Smooth muscle cell of the coronary artery (primary cell): ENCODE measurements around the gene OR2T33. TPM values are rescaled to one million over a fixed set of nuclear protein-coding genes. Genes with fewer than 3 reads are reported as not detected.

Source experiments
- total RNA-seq: library from RNA; depleted of rRNA; stranded (reverse); fragments of >200 nt; gene quantifications from 2 replicates; pipeline ENCODE4 v1.2.3, GENCODE V29; 2014; ENCODE audit warnings: low replicate concordance

Gene OR2T33, protein sequence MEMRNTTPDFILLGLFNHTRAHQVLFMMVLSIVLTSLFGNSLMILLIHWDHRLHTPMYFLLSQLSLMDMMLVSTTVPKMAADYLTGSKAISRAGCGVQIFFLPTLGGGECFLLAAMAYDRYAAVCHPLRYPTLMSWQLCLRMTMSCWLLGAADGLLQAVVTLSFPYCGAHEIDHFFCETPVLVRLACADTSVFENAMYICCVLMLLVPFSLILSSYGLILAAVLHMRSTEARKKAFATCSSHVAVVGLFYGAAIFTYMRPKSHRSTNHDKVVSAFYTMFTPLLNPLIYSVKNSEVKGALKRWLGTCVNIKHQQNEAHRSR
- not detected in 2 replicates for total RNA-seq

DNA sequence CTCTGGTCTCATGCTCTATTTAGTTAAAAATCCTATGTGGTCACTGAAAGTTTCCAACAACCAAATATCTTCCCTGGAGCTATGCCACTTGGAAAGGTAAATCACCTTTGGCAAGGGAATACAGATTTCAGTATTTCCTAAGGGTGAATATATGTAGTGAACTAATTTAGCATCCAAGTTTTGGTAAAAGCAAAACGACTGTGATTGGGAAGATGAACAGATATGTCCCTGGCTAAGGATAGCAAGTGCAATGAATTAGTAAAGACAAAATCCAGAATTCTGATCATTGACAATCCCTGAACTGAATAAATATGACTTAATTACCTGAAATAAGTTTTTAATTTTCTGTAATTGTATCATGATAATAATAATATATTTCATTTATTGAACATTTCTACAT is at the start of gene OR2T33:
Gene OR2T33 (minus strand): TSS at position 101 of the 400 bp plus-strand sequence. CDS start 4,162 bp downstream, outside the sequence.

DNA sequence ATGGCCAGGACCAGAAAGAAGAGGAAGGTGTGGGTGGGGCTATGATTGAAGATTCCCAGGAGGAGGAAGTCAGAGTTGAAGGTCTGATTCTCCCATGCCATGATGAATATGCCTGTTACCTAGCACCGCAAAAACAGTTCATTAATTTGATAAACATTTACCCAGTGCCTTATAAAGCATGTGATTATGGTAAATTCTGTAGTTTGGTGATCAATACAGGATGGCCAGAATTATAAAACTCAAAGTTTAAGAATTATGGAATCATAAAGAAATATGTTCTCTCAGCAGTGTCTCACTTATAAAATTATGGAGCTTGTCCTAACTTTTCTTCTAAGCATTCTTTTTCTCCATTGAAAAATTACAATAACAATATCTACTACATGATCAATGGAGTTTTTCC is 46.7 kb upstream of the OR2T33 start, which contains the start of gene OR2M7:
Gene OR2M7 (minus strand): TSS at position 101 of the 400 bp plus-strand sequence. CDS start 0 bp downstream, at position 101.

DNA sequence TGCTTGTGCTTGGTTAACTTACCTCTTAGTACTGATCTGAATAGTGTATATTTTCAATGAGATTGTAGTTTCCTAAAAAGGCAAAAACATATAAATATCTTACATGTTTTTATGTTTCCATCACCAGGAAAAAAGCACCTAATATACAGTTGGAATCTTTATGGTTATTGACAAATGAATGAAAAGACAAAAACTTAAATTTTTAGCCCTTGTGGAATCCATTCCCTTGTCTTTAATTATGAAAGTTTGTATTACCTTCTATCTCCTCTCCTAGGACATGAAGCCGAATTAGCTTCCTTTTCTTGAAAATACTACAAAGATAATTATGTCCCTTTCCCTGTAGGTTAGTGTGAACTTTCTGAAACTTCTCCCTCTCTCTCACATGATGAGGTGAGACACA is 25.5 kb upstream of the OR2T33 start, which contains the start of gene OR2T12:
Gene OR2T12 (minus strand): TSS at position 101 of the 400 bp plus-strand sequence. CDS start 7,846 bp downstream, outside the sequence.

DNA sequence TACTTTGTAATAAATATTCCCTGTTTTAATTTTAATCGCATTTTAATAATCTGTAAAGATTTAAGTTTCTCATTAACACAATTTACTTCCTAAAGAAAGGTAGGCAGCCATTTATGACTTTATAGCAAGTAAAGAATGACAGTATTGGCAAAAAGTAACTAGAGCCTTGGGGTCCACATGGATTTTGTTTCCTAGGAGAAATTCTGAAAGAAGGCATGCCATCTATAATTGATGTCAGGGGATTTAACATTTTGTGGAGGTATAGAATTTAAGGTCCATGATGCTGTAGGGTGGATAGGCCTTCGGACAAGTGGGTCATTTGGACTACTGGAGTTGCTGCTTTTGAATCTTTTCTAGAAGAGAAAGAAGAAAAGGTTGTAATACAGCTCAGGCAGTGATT is 46.7 kb downstream of the OR2T33 start, which contains the start of gene OR2M4:
Gene OR2M4 (plus strand): TSS at position 301 of the 400 bp plus-strand sequence. CDS start 7,512 bp downstream, outside the sequence.

Other genes with a start within 250 kb of the OR2T33 start
- gene OR2L2, start 247.9 kb downstream of the OR2T33 start, total RNA-seq = not detected in 2 replicates
- gene OR2L3, start 231.1 kb downstream of the OR2T33 start, total RNA-seq = not detected in 2 replicates
- not detected in 2 replicates for gene OR2L13, start 182.8 kb downstream of the OR2T33 start, total RNA-seq
- not detected in 2 replicates for gene OR2M5, start 132.8 kb downstream of the OR2T33 start, total RNA-seq
- gene OR2M2, start 103.2 kb downstream of the OR2T33 start, total RNA-seq = not detected in 2 replicates
- gene OR2M3, start 80.7 kb downstream of the OR2T33 start, total RNA-seq = not detected in 2 replicates
- gene OR2M4, start 46.6 kb downstream of the OR2T33 start, total RNA-seq = not detected in 2 replicates
- not detected in 2 replicates for gene OR2T12, start 25.4 kb upstream of the OR2T33 start, total RNA-seq
- not detected in 2 replicates for gene OR2M7, start 46.6 kb upstream of the OR2T33 start, total RNA-seq
- gene OR14C36, start 70.8 kb upstream of the OR2T33 start, total RNA-seq = not detected in 2 replicates
- gene OR2T4, start 83.7 kb upstream of the OR2T33 start, total RNA-seq = not detected in 2 replicates
- gene OR2T6, start 97.8 kb upstream of the OR2T33 start, total RNA-seq = not detected in 2 replicates
- not detected in 2 replicates for gene OR2T1, start 125.1 kb upstream of the OR2T33 start, total RNA-seq
- not detected in 2 replicates for gene OR2T2, start 167.7 kb upstream of the OR2T33 start, total RNA-seq
- gene OR2T3, start 195.4 kb upstream of the OR2T33 start, total RNA-seq = not detected in 2 replicates
- not detected in 2 replicates for gene OR2T5, start 210.6 kb upstream of the OR2T33 start, total RNA-seq
- gene OR2G6, start 230.1 kb upstream of the OR2T33 start, total RNA-seq = not detected in 2 replicates